ENCODE data around the gene C6orf58.

C6orf58 gene

DNA sequence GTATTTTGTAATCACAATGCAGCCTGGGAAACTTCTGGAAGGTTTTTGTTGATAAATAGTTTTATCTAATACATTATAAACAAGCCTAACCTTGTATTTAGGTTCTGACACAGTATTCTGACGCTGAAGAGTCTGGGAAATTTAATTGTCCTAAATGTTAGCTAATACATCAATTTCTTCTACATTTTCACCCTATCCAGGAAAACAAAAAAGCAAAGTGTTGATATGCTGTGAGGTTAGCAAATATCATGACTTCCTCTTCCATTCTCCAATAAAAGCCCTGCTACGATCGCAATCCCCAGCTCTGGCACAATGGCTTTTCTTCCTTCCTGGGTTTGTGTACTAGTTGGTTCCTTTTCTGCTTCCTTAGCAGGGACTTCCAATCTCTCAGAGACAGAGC is at the start of gene C6orf58:
C6orf58 (plus strand) TSS at position 301 of the 400 bp plus-strand sequence; CDS start at position 313, 12 bp downstream.
- DNase-seq = no peak

- DNase-seq = no peak
Measured at GRCh38 chr6:127533011-127533410, 44.0 kb upstream of the C6orf58 start.

GRCh38 chr6:127533736-127534135 is 43.2 kb upstream of the C6orf58 start:
- DNase-seq = no peak

DNA sequence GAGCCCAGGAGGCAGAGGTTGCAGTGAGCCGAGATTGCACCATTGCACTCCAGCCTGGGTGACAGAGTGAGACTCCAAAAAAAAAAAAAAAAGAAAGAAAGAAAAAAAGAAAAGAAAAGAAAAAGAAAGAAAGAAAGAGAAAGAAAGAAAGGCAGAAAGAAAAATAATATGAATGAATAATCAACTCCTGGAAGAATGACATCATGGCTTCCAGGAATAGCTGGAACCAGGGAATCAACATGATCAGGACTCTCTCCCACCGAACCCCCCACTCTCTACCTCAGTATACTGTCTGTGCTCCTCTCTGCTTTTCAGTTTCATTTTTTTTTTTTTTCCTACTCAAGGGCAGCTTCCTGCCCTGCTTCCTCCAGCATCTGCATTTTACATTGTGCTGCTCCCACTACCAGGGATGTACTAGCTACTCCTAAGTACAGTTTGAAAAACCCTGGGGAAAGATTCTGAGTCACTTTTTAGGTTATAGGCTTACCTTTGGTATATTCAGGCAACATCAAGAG is 38.2 kb upstream of the C6orf58 start:
- DNase-seq = no peak

GRCh38 chr6:127539272-127539671 is 37.7 kb upstream of the C6orf58 start:
- no peak for DNase-seq

DNA sequence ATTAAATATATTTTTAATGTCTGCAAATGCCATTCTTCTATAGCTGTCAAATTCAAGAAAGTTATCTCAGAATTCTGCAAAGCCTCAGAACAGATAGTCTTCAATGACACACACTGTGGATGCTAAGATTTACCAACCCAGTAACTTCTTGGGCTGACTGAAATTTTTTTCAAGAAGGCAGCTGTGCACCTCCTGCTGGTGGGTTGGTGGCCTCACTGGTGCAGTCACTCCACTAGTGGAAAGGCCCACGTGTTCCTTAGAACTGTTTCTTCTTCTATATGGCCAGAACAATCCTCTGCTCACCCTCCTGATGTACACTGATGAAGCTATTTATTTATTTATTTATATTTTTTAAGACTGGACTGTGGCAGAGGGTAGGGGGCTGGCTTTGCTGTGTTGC is 29.8 kb upstream of the C6orf58 start:
- DNase-seq = peak; percentile 21

DNA sequence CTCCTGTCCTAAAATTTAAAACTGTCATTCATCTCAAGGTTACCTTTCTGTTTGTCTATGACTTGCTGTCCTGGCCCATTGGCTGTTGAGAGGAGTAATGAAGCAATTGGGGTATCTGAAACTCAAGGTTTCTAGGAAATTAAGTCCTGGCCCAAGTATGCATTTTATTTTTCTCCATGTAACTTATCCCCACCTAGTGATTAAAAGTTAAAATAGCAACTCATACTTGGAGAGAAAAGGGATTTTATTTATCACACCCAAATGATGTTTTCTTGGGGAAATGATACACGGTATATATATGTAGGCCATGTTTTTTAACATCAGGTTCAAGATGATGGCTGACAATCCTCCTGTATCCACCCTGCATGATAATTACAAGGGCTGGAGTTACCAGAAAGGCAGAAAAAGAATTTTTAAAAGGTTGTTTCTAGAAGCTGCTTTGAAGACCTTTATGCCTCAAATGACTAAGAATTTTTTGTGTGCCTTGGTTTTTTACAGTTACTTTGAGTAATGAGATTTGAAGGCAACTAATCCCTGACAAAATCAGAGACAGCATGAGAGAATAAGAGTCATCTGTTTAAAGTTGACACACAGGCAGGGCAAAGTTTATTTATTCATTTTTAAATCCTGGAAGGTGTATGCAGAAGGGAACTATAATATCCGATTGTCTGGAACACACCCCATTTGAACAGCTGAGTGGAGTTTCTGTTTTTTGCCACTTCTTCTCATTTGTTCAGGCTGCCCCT is 28.9 kb upstream of the C6orf58 start:
- DNase-seq = no peak

- no peak for DNase-seq
Measured at GRCh38 chr6:127550403-127550802, 26.6 kb upstream of the C6orf58 start.

DNA sequence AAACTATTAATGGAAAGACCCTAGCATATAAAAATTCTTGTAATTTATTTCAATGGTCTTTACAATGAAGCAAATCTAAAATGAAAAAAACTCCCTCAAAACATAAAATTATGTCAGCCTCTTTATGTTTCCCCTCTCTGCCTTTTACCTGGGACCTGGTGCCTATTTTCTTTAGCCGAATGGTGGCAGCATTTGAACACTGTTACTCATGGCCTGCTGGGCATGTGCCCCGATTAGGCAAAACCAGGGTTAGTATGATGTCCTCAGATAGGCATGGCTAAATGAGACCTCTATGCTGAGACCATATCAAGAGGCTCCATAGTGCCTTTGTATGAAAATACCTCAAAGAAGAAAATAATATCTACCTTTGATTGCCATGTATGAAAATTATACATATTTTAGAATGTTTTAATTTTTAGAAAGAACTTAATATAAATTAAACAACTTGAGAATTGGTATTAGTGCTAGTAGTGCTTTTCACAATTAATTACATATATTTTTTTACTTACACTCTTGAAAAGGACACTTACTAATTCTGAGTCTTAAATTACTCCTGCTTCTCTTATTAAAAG is 22.5 kb upstream of the C6orf58 start:
- DNase-seq = peak; percentile 16

- no peak for DNase-seq
Measured at GRCh38 chr6:127561660-127562059, 15.3 kb upstream of the C6orf58 start.

DNA sequence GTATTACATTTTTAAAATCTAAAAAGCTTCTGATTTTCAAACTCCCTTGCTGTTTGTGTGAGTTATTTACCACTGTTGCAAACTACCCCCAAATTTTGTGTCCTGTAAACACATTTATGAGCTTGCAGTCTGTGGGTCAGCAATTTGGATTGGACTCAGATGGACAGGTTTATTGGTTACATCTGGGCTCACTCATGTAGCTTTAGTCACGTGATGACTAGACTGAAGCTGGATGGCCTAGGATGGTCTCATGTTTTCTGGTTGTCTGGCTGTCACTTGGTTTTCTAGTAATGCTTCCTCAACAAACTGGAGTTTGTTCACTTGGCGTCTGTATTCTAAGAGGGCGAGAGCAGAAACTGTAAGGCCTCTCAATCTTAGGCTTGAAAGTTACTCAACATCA is 12.2 kb upstream of the C6orf58 start:
- no peak for DNase-seq

- DNase-seq = no peak
Measured at GRCh38 chr6:127566119-127566518, 10.9 kb upstream of the C6orf58 start.

- DNase-seq = no peak
Measured at GRCh38 chr6:127566651-127567050, 10.3 kb upstream of the C6orf58 start.

GRCh38 chr6:127567476-127567875 is 9.5 kb upstream of the C6orf58 start:
- DNase-seq = no peak

- DNase-seq = no peak
Measured at GRCh38 chr6:127570739-127571389, 6.1 kb upstream of the C6orf58 start.

- DNase-seq = no peak
Measured at GRCh38 chr6:127578900-127579299, 1.9 kb downstream of the C6orf58 start.

DNA sequence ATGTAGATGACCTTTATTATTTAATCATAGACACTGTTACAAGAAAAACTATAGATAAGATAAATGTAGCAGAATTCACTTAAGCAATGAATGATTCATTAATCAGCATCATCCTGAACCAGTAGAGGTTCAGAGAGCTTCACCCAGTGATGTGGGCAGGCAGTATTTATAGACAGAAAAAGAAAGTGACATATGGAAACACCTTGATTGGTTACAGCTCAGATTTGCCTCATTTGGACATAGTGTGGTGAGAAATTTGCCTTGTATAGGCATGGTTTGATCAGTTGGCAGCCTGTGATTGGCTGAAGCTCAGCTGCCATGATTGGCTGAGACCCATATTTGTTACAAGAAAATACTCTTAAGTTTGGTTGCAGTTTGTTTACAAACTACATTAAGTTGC is 4.6 kb downstream of the C6orf58 start:
- no peak for DNase-seq

- no peak for DNase-seq
Measured at GRCh38 chr6:127582777-127583462, 5.9 kb downstream of the C6orf58 start.

- DNase-seq = no peak
Measured at GRCh38 chr6:127585123-127585522, 8.1 kb downstream of the C6orf58 start.

DNA sequence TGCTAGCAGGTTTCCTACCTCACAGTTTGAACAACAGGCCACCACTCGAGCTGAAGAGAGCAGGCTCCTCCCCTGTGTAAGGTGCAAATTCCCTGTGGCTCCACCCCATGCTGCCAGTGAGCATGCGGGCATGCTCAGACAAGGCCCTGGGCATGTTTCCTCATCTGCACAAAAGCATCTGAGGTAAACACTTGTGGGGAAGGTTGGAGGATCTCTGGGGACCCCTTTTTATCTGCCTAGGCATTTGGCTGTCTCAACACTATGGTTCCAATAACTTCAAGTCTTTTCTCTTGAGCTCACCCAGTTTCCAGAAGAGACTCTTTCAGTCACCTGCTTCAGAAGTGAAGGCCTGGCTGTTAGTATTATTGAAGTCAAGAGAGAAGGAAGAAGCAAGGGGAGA is 9.4 kb downstream of the C6orf58 start:
- DNase-seq = no peak

- no peak for DNase-seq
Measured at GRCh38 chr6:127587875-127588274, 10.9 kb downstream of the C6orf58 start.

GRCh38 chr6:127589135-127589534 is 12.2 kb downstream of the C6orf58 start:
- DNase-seq = no peak

DNA sequence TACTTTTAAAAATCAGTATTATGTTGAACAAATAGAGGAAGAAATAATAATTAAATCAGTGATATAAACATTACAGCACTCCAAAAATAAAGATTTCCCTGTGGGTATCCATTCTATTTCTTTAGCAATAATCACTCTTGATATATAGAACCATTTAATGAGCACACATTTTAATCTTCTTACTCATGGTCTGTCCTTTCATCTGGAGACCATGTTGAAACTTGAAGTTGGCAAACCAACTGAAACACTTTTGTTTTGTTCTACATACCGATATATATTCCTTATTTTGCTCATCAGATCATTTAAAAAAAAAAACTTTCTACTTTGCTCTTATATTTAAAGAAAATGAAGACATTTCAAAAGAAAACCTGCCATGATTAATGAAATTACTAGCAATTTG is 13.4 kb downstream of the C6orf58 start:
- no peak for DNase-seq

All from activated naive CD4-positive, alpha-beta T cell treated with Interleukin-2 at 50 U/mL for 16 hours (primary cell).